Stimulated activated CD4-positive, alpha-beta T cell treated with anti-CD3 and anti-CD28 coated beads, Interleukin-1b, Interleukin-23, amount 100 ng/mL, for 1 hour (primary cell): ENCODE results near the gene MAEA.
A peak's percentile ranks its signal among the peaks of the same experiment; 100 is the strongest.

Experiments used
- DNase-seq, 2 donors: peaks; one replicate each; pipeline ENCODE4 v3.0.0-alpha.2; 2020; ENCODE audit warnings: low read depth in 2 of 2

MAEA gene

GRCh38 chr4:1299301-1299860, 9.7 kb downstream of the MAEA start:
- DNase-seq = no peak

- no peak for DNase-seq
Measured at GRCh38 chr4:1300466-1301455, 11.1 kb downstream of the MAEA start.

- no peak for DNase-seq
Measured at GRCh38 chr4:1302159-1302558, 12.5 kb downstream of the MAEA start.

GRCh38 chr4:1305261-1305711, 15.6 kb downstream of the MAEA start:
- DNase-seq = no peak

- no peak for DNase-seq
Measured at GRCh38 chr4:1305781-1306455, 16.2 kb downstream of the MAEA start.

GRCh38 chr4:1307951-1308735, 18.5 kb downstream of the MAEA start:
- no peak for DNase-seq

- DNase-seq = peak; percentile 16 to 23
Measured at GRCh38 chr4:1309261-1310010, 19.7 kb downstream of the MAEA start.

GRCh38 chr4:1310031-1310795, 20.5 kb downstream of the MAEA start:
- DNase-seq = no peak

GRCh38 chr4:1310796-1311631, 21.3 kb downstream of the MAEA start:
- DNase-seq = no peak

- no peak for DNase-seq
Measured at GRCh38 chr4:1312821-1313640, 23.3 kb downstream of the MAEA start.

- no peak for DNase-seq
Measured at GRCh38 chr4:1315306-1315705, 25.6 kb downstream of the MAEA start.

GRCh38 chr4:1315836-1316536, 26.3 kb downstream of the MAEA start:
- DNase-seq = no peak

GRCh38 chr4:1316537-1317168, 27.0 kb downstream of the MAEA start:
- DNase-seq = no peak

- DNase-seq = no peak
Measured at GRCh38 chr4:1317177-1318045, 27.7 kb downstream of the MAEA start.

GRCh38 chr4:1318046-1318375, 28.3 kb downstream of the MAEA start:
- no peak for DNase-seq

GRCh38 chr4:1318488-1319213, 29.0 kb downstream of the MAEA start:
- DNase-seq = no peak
